Bone marrow (tissue), 2 donors: ENCODE data around the gene ZEB2.

ENCODE experiments used
- DNase-seq, 2 donors: peaks; one replicate each; lab custom pipeline; 2025; lab: John Stamatoyannopoulos, UW

The ZEB2 gene

GRCh38 chr2:144452169-144452988 is 67.5 kb downstream of the ZEB2 start:
- DNase-seq, result no peak

- no peak for DNase-seq
Observed at GRCh38 chr2:144451443-144451842, 68.5 kb downstream of the ZEB2 start.

GRCh38 chr2:144449028-144449406 is 70.9 kb downstream of the ZEB2 start:
- no peak for DNase-seq

GRCh38 chr2:144448389-144449027 is 71.4 kb downstream of the ZEB2 start:
- no peak for DNase-seq

- DNase-seq, result no peak
Observed at GRCh38 chr2:144447535-144447934, 72.4 kb downstream of the ZEB2 start.

GRCh38 chr2:144446136-144446535 is 73.8 kb downstream of the ZEB2 start:
- DNase-seq, result no peak

- no peak for DNase-seq
Observed at GRCh38 chr2:144445196-144445595, 74.7 kb downstream of the ZEB2 start.

GRCh38 chr2:144443837-144444817 is 75.8 kb downstream of the ZEB2 start:
- no peak for DNase-seq

GRCh38 chr2:144441711-144442141 is 78.2 kb downstream of the ZEB2 start:
- DNase-seq, result no peak

GRCh38 chr2:144439993-144440392 is 79.9 kb downstream of the ZEB2 start:
- DNase-seq, result no peak

- no peak for DNase-seq
Observed at GRCh38 chr2:144438801-144439631, 80.9 kb downstream of the ZEB2 start.

- DNase-seq, result no peak
Observed at GRCh38 chr2:144437636-144438035, 82.3 kb downstream of the ZEB2 start.

- no peak for DNase-seq
Observed at GRCh38 chr2:144434425-144435222, 85.3 kb downstream of the ZEB2 start.

GRCh38 chr2:144432921-144433320 is 87.0 kb downstream of the ZEB2 start:
- no peak for DNase-seq

- no peak for DNase-seq
Observed at GRCh38 chr2:144431998-144432397, 87.9 kb downstream of the ZEB2 start.

- no peak for DNase-seq
Observed at GRCh38 chr2:144431392-144431783, 88.5 kb downstream of the ZEB2 start.

- DNase-seq, result no peak
Observed at GRCh38 chr2:144430722-144431391, 89.1 kb downstream of the ZEB2 start.

GRCh38 chr2:144429396-144430112 is 90.4 kb downstream of the ZEB2 start:
- no peak for DNase-seq

GRCh38 chr2:144426981-144427479 is 92.9 kb downstream of the ZEB2 start:
- no peak for DNase-seq
